HEK293 (cell line): Measurements from ENCODE around the gene GALE.

Experiments
- CTCF ChIA-PET: fragments of 350-600 bp; formaldehyde crosslinking; extraction: SDS; loops from one replicate; lab custom pipeline; 2021; ENCODE audit warnings: antibody characterized with exemption; lab: Yijun Ruan, JAX
- POLR2A ChIA-PET: fragments of 300-600 bp; formaldehyde crosslinking; extraction: SDS; loops from one replicate; lab custom pipeline; 2020; ENCODE audit warnings: antibody characterized with exemption, inconsistent platforms; lab: Yijun Ruan, JAX
- H3K27ac ChIP-seq: fragments of 200-500 bp; sonication (Bioruptor generic); 2 replicates; pipeline ENCODE4 v1.5.1; 2014; ENCODE audit warnings: low read depth, low read length, control low read depth, inconsistent platforms; ENCODE audit errors: extremely low read depth
- H3K36me3 ChIP-seq, 2 experiments: fragments of 200-500 bp in 1 of 2; sonication (Bioruptor generic) in 1 of 2; 1 replicate in 1 of 2; 2 replicates in 1 of 2; pipeline ENCODE4 v1.5.1; 2014 to 2017; ENCODE audit warnings: inconsistent platforms in 2 of 2, low read length in 2 of 2; ENCODE audit not compliant: control insufficient read depth in 2 of 2, insufficient read depth in 1 of 2
- H3K4me1 ChIP-seq: fragments of 200-500 bp; sonication (Bioruptor generic); 2 replicates; pipeline ENCODE4 v1.5.1; 2014; ENCODE audit warnings: mild to moderate bottlenecking, low read length, inconsistent platforms; ENCODE audit not compliant: control insufficient read depth, insufficient read depth
- H3K4me3 ChIP-seq: 2 replicates; pipeline ENCODE4 v1.5.1; 2011; ENCODE audit warnings: low read depth, mild to moderate bottlenecking, control low read depth, low read length, moderate library complexity
- H3K9me3 ChIP-seq: fragments of 200-500 bp; sonication (Bioruptor generic); 2 replicates; pipeline ENCODE4 v1.5.1; 2014; ENCODE audit warnings: low read depth, low read length, inconsistent platforms; ENCODE audit not compliant: control insufficient read depth, insufficient read depth
- ATF2 ChIP-seq: fragments of 450-650 bp; formaldehyde crosslinking; IDR thresholded peaks from 2 replicates; pipeline ENCODE4 v1.5.1; 2016; ENCODE audit warnings: missing biosample characterization, missing genetic modification characterization, low read depth
- KLF1 ChIP-seq: fragments of 450-650 bp; formaldehyde crosslinking; IDR thresholded peaks from 2 replicates; pipeline ENCODE4 v1.5.1; 2016; ENCODE audit warnings: missing biosample characterization, missing genetic modification characterization
- OSR2 ChIP-seq: fragments of 450-650 bp; formaldehyde crosslinking; IDR thresholded peaks from 2 replicates; pipeline ENCODE4 v1.5.1; 2016; ENCODE audit warnings: missing biosample characterization, missing genetic modification characterization
- PATZ1 ChIP-seq: fragments of 450-650 bp; formaldehyde crosslinking; IDR thresholded peaks from 2 replicates; pipeline ENCODE4 v1.5.1; 2016; ENCODE audit warnings: missing biosample characterization, missing genetic modification characterization
- PRDM10 ChIP-seq: fragments of 450-650 bp; formaldehyde crosslinking; IDR thresholded peaks from 2 replicates; pipeline ENCODE4 v1.5.1; 2016; ENCODE audit warnings: missing biosample characterization, missing genetic modification characterization
- SP2 ChIP-seq: fragments of 450-650 bp; formaldehyde crosslinking; IDR thresholded peaks from 2 replicates; pipeline ENCODE4 v1.5.1; 2016; ENCODE audit warnings: missing biosample characterization, missing genetic modification characterization
- TSHZ1 ChIP-seq: fragments of 450-650 bp; formaldehyde crosslinking; IDR thresholded peaks from 2 replicates; pipeline ENCODE4 v1.5.1; 2016; ENCODE audit warnings: missing biosample characterization, missing genetic modification characterization, borderline replicate concordance
- ZFP3 ChIP-seq: fragments of 450-650 bp; formaldehyde crosslinking; IDR thresholded peaks from 2 replicates; pipeline ENCODE4 v1.5.1; 2016; ENCODE audit warnings: low read depth, missing biosample characterization, missing genetic modification characterization
- ZNF2 ChIP-seq: fragments of 450-650 bp; formaldehyde crosslinking; IDR thresholded peaks from 2 replicates; pipeline ENCODE4 v1.5.1; 2016; ENCODE audit warnings: missing biosample characterization, missing genetic modification characterization
- ZNF24 ChIP-seq: fragments of 450-650 bp; formaldehyde crosslinking; IDR thresholded peaks from 2 replicates; pipeline ENCODE4 v1.5.1; 2016; ENCODE audit warnings: missing biosample characterization, missing genetic modification characterization
- ZNF391 ChIP-seq: fragments of 450-650 bp; formaldehyde crosslinking; IDR thresholded peaks from 2 replicates; pipeline ENCODE4 v1.5.1; 2016; ENCODE audit warnings: low read depth, missing biosample characterization, missing genetic modification characterization, borderline replicate concordance
- ZNF394 ChIP-seq: fragments of 450-650 bp; formaldehyde crosslinking; IDR thresholded peaks from 2 replicates; pipeline ENCODE4 v1.5.1; 2016; ENCODE audit warnings: missing biosample characterization, missing genetic modification characterization, mild to moderate bottlenecking, moderate library complexity, borderline replicate concordance
- ZNF426 ChIP-seq: fragments of 450-650 bp; formaldehyde crosslinking; IDR thresholded peaks from 2 replicates; pipeline ENCODE4 v1.5.1; 2017; ENCODE audit warnings: missing biosample characterization, missing genetic modification characterization, mild to moderate bottlenecking, inconsistent platforms, moderate library complexity
- ZNF433 ChIP-seq: fragments of 450-650 bp; formaldehyde crosslinking; IDR thresholded peaks from 2 replicates; pipeline ENCODE4 v1.5.1; 2016; ENCODE audit warnings: missing biosample characterization, missing genetic modification characterization, low read depth
- ZNF513 ChIP-seq: fragments of 450-650 bp; IDR thresholded peaks from 2 replicates; pipeline ENCODE4 v1.5.1; 2018; ENCODE audit warnings: missing biosample characterization, missing genetic modification characterization
- ZNF580 ChIP-seq: fragments of 450-650 bp; formaldehyde crosslinking; IDR thresholded peaks from 2 replicates; pipeline ENCODE4 v1.5.1; 2016; ENCODE audit warnings: missing biosample characterization, missing genetic modification characterization
- ZNF629 ChIP-seq: fragments of 450-650 bp; formaldehyde crosslinking; IDR thresholded peaks from 2 replicates; pipeline ENCODE4 v1.5.1; 2017; ENCODE audit warnings: missing biosample characterization, missing genetic modification characterization
- ZNF654 ChIP-seq: fragments of 450-650 bp; formaldehyde crosslinking; IDR thresholded peaks from 2 replicates; pipeline ENCODE4 v1.5.1; 2016; ENCODE audit warnings: low read depth, missing biosample characterization, missing genetic modification characterization
- ZNF670 ChIP-seq: fragments of 450-650 bp; formaldehyde crosslinking; IDR thresholded peaks from 2 replicates; pipeline ENCODE4 v1.5.1; 2016; ENCODE audit warnings: missing biosample characterization, missing genetic modification characterization, low read depth
- ZNF777 ChIP-seq: fragments of 450-650 bp; formaldehyde crosslinking; IDR thresholded peaks from 2 replicates; pipeline ENCODE4 v1.5.1; 2017; ENCODE audit warnings: missing biosample characterization, missing genetic modification characterization, borderline replicate concordance
- ZXDB ChIP-seq: fragments of 450-650 bp; formaldehyde crosslinking; IDR thresholded peaks from 2 replicates; pipeline ENCODE4 v1.5.1; 2016; ENCODE audit warnings: missing biosample characterization, missing genetic modification characterization

The GALE gene

GRCh38 chr1:23810818-23811540 lies 10.4 kb upstream of the GALE start (continued):
- TF ChIP-seq ZNF654 (tag by site-specific recombination) (peak; percentile 22), ZNF670 (tag by site-specific recombination) (no peak), KLF1 (tag by site-specific recombination) (0 out of 2 replicates have a peak, but pooled peaks have one; percentile 17)
- TF ChIP-seq, all 188 proteins: peak for 7

GRCh38 chr1:23809751-23810171 lies 9.2 kb upstream of the GALE start:
- Histone ChIP-seq H3K4me3 (no peak overlapping the region), H3K9me3 (no peaks in the 10 kb centered on the region), H3K27ac (no peak overlapping the region), H3K36me3 (peaks cover 0 to 60% of the 10 kb centered on the region in 2 experiments; a peak in 1 of 3 replicates), H3K4me1 (no peaks in the 10 kb centered on the region)
- CTCF ChIA-PET = interaction anchor here (0.6 to 5.3 kb wide), 34 partner anchors 8 to 476 kb away, joined by 3 to 80 read pairs (median 4); partner anchors contain the start of genes CNR2, FUCA1, GALE and HMGCL
- POLR2A ChIA-PET = interaction anchor here (0.6 to 2.5 kb wide), 3 partner anchors 9 to 36 kb away, joined by 4 to 11 read pairs (median 5); partner anchors contain the start of gene GALE
- TF ChIP-seq ZNF513 (tag by site-specific recombination) = no peak
- TF ChIP-seq PATZ1 = peak; percentile 58; the same call in 1 of the 2 replicates
- 0 out of 2 replicates have a peak, but pooled peaks have one; percentile 39 for TF ChIP-seq OSR2 (tag by site-specific recombination)
- no peak for TF ChIP-seq ZFP3 (tag by site-specific recombination)
- no peak for TF ChIP-seq ZNF433 (tag by site-specific recombination)
- no peak for TF ChIP-seq ZNF391 (tag by site-specific recombination)
- TF ChIP-seq ZNF629 (tag by site-specific recombination) = peak; percentile 54; the same call in 1 of the 2 replicates
- peak; percentile 57 for TF ChIP-seq PRDM10 (tag by site-specific recombination)
- 0 out of 2 replicates have a peak, but pooled peaks have one; percentile 37 for TF ChIP-seq ZXDB (tag by site-specific recombination)
- TF ChIP-seq ZNF2 = 0 out of 2 replicates have a peak, but pooled peaks have one; percentile 49
- no peak for TF ChIP-seq ZNF394
- no peak for TF ChIP-seq ZNF580 (tag by site-specific recombination)
- TF ChIP-seq ZNF426 (tag by site-specific recombination) = no peak
- TF ChIP-seq ATF2 (tag by site-specific recombination) = peak; percentile 96
- TF ChIP-seq SP2 (tag by site-specific recombination) = no peak
- no peak for TF ChIP-seq TSHZ1 (tag by site-specific recombination)
- TF ChIP-seq ZNF24 (tag by site-specific recombination) = peak; percentile 29; the same call in 1 of the 2 replicates
- no peak for TF ChIP-seq ZNF777
